H1 (cell line): ENCODE measurements around the gene RSBN1. TPM values are rescaled to one million over a fixed set of nuclear protein-coding genes. Genes with fewer than 3 reads are reported as not detected.

Experiments used
- CTCF ChIA-PET: fragments of 300-600 bp; sonication (Branson Sonifier 250); formaldehyde crosslinking; loops from one replicate; lab custom pipeline; 2021; ENCODE audit not compliant: partially characterized antibody; lab: Charles Lee
- POLR2A ChIA-PET: fragments of 300-600 bp; sonication (Branson Sonifier 250); formaldehyde crosslinking; loops from one replicate; lab custom pipeline; 2021; ENCODE audit warnings: inconsistent platforms; ENCODE audit not compliant: partially characterized antibody; lab: Charles Lee
- DNase-seq, 2 experiments: peaks; one replicate each; pipeline versions ENCODE4 v3.0.0 to v3.0.0-alpha.2; 2010 to 2022; ENCODE audit warnings: low spot score in 2 of 2, low read depth in 1 of 2, mixed read lengths in 1 of 2
- FAIRE-seq: peaks from 2 replicates; lab custom pipeline; 2011; peaks lifted over from hg19 to GRCh38; lab: Jason Lieb, UNC
- H2AFZ ChIP-seq: 2 replicates; pipeline ENCODE4 v1.8.1; 2012; ENCODE audit warnings: low read length, inconsistent platforms
- H2AK5ac ChIP-seq: 2 replicates; pipeline ENCODE4 v1.6.1; 2013; ENCODE audit warnings: low read depth, low read length
- H2BK120ac ChIP-seq: replicated peaks from 2 replicates; pipeline ENCODE3; 2013; ENCODE audit warnings: low read depth, low read length, inconsistent platforms
- H2BK12ac ChIP-seq: 2 replicates; pipeline ENCODE4 v1.6.1; 2013; ENCODE audit warnings: low read depth, low read length
- H2BK15ac ChIP-seq: 2 replicates; pipeline ENCODE4 v1.6.1; 2013; ENCODE audit warnings: low read length
- H2BK20ac ChIP-seq: 2 replicates; pipeline ENCODE4 v1.6.1; 2013; ENCODE audit warnings: low read length
- H2BK5ac ChIP-seq: 2 replicates; pipeline ENCODE4 v1.6.1; 2013; ENCODE audit warnings: low read depth, low read length
- H3K14ac ChIP-seq: 2 replicates; pipeline ENCODE4 v1.6.1; 2013; ENCODE audit warnings: inconsistent platforms; ENCODE audit not compliant: insufficient read length
- H3K18ac ChIP-seq: 2 replicates; pipeline ENCODE4 v1.6.1; 2013; ENCODE audit warnings: low read length; ENCODE audit errors: extremely low read depth
- H3K23ac ChIP-seq: 2 replicates; pipeline ENCODE4 v1.6.1; 2013; ENCODE audit warnings: inconsistent platforms; ENCODE audit not compliant: insufficient read length
- H3K23me2 ChIP-seq: 2 replicates; pipeline ENCODE4 v1.6.1; 2013; ENCODE audit warnings: low read depth, low read length
- H3K27ac ChIP-seq: 2 replicates; pipeline ENCODE4 v1.6.1; 2011; ENCODE audit warnings: low read depth, low read length, inconsistent platforms
- H3K27me3 ChIP-seq, 4 experiments: replicated peaks in 1 of 4; 1 replicate in 1 of 4; 2 replicates in 3 of 4; pipeline versions ENCODE4 v1.6.1 to v1.8.1; 2011 to 2013; ENCODE audit warnings: low read length in 3 of 4, mild to moderate bottlenecking in 3 of 4, inconsistent platforms in 2 of 4, mixed read lengths in 2 of 4, moderate library complexity in 1 of 4; ENCODE audit not compliant: control insufficient read depth in 3 of 4, insufficient read depth in 3 of 4; ENCODE audit errors: extremely low read depth in 1 of 4
- H3K36me3 ChIP-seq, 4 experiments: 2 replicates each; pipeline versions ENCODE4 v1.6.1 to v1.8.1; 2011 to 2013; ENCODE audit warnings: mild to moderate bottlenecking in 4 of 4, low read length in 3 of 4, moderate library complexity in 2 of 4, control low read depth in 1 of 4, inconsistent platforms in 1 of 4; ENCODE audit not compliant: insufficient read depth in 4 of 4, control insufficient read depth in 2 of 4
- H3K4ac ChIP-seq: replicated peaks from 2 replicates; pipeline ENCODE3; 2013; ENCODE audit warnings: low read length, low read depth, mixed read lengths, inconsistent platforms; ENCODE audit not compliant: insufficient read length
- H3K4me1 ChIP-seq, 4 experiments: replicated peaks in 1 of 4; 1 replicate in 1 of 4; 2 replicates in 3 of 4; pipeline versions ENCODE4 v1.6.1 to v1.8.1; 2011 to 2013; ENCODE audit warnings: low read length in 3 of 4, inconsistent platforms in 2 of 4, mixed read lengths in 1 of 4; ENCODE audit not compliant: insufficient read depth in 4 of 4, control insufficient read depth in 3 of 4
- H3K4me2 ChIP-seq, 2 experiments: 2 replicates each; pipeline versions ENCODE4 v1.6.1 to v1.8.1; 2011 to 2013; ENCODE audit warnings: low read depth in 2 of 2, low read length in 2 of 2, control low read depth in 1 of 2, inconsistent platforms in 1 of 2, mild to moderate bottlenecking in 1 of 2; ENCODE audit not compliant: insufficient read depth in 1 of 2
- H3K4me3 ChIP-seq, 4 experiments: fragments of 200-600, 300-600 bp in 1 of 4; sonication (generic), shearing (Covaris generic), sonication (Bioruptor Twin) in 1 of 4; 2 replicates each; pipeline versions ENCODE4 v1.5.1 to v1.8.1; 2011 to 2016; ENCODE audit warnings: low read length in 4 of 4, low read depth in 3 of 4, control low read depth in 2 of 4, inconsistent platforms in 2 of 4, mild to moderate bottlenecking in 2 of 4, mixed read lengths in 1 of 4, moderate library complexity in 1 of 4; ENCODE audit not compliant: insufficient read depth in 2 of 4; ENCODE audit errors: extremely low read depth in 1 of 4
- H3K56ac ChIP-seq: replicated peaks from 2 replicates; pipeline ENCODE3; 2013; ENCODE audit warnings: low read depth, mild to moderate bottlenecking, mixed read lengths, low read length, inconsistent platforms; ENCODE audit not compliant: insufficient read length
- H3K79me1 ChIP-seq: 2 replicates; pipeline ENCODE4 v1.6.1; 2013; ENCODE audit warnings: low read depth, low read length, control low read depth
- H3K79me2 ChIP-seq, 2 experiments: 2 replicates each; pipeline versions ENCODE4 v1.6.1 to v1.8.1; 2012 to 2013; ENCODE audit warnings: low read length in 2 of 2, mild to moderate bottlenecking in 2 of 2, inconsistent platforms in 1 of 2; ENCODE audit not compliant: insufficient read depth in 2 of 2, control insufficient read depth in 1 of 2
- H3K9ac ChIP-seq, 4 experiments: replicated peaks in 1 of 4; 1 replicate in 1 of 4; 2 replicates in 3 of 4; pipeline versions ENCODE4 v1.6.1 to v1.8.1; 2011 to 2013; ENCODE audit warnings: low read depth in 3 of 4, low read length in 3 of 4, control low read depth in 2 of 4, mild to moderate bottlenecking in 2 of 4, moderate library complexity in 2 of 4, inconsistent platforms in 1 of 4; ENCODE audit errors: extremely low read depth in 1 of 4
- H3K9me3 ChIP-seq, 2 experiments: 2 replicates each; pipeline versions ENCODE4 v1.6.1 to v1.8.1; 2012 to 2013; ENCODE audit warnings: mild to moderate bottlenecking in 2 of 2, moderate library complexity in 2 of 2, control low read depth in 1 of 2, inconsistent platforms in 1 of 2, low read depth in 1 of 2, low read length in 1 of 2, mixed read lengths in 1 of 2; ENCODE audit not compliant: insufficient read depth in 2 of 2
- H4K20me1 ChIP-seq, 2 experiments: replicated peaks in 1 of 2; 2 replicates each; pipeline versions ENCODE3 to v1.8.1; 2011 to 2013; ENCODE audit warnings: inconsistent platforms in 2 of 2, low read length in 2 of 2, mild to moderate bottlenecking in 1 of 2; ENCODE audit not compliant: insufficient read depth in 2 of 2, control insufficient read depth in 1 of 2
- H4K5ac ChIP-seq: 2 replicates; pipeline ENCODE4 v1.6.1; 2013; ENCODE audit warnings: low read length, low read depth, mixed read lengths, inconsistent platforms; ENCODE audit not compliant: insufficient read length
- H4K8ac ChIP-seq: 2 replicates; pipeline ENCODE4 v1.8.0; 2013; ENCODE audit warnings: mild to moderate bottlenecking, moderate library complexity, low read length, inconsistent platforms; ENCODE audit not compliant: insufficient read depth; ENCODE audit errors: extremely low read depth
- H4K91ac ChIP-seq: replicated peaks from 2 replicates; pipeline ENCODE3; 2013; ENCODE audit warnings: low read length, mixed read lengths, inconsistent platforms; ENCODE audit not compliant: insufficient read length
- EGR1 ChIP-seq: IDR thresholded peaks from 2 replicates; pipeline ENCODE4 v1.6.1; 2011; ENCODE audit warnings: low read depth, low read length, borderline replicate concordance
- GABPA ChIP-seq: IDR thresholded peaks from 2 replicates; pipeline ENCODE4 v1.6.1; 2011; ENCODE audit warnings: mild to moderate bottlenecking, low read length, moderate library complexity, borderline replicate concordance; ENCODE audit not compliant: insufficient read depth
- HDAC2 ChIP-seq, 2 experiments: fragments of 300-600 bp in 1 of 2; sonication (generic) in 1 of 2; IDR thresholded peaks; 2 replicates each; pipeline ENCODE4 v1.6.1; 2011 to 2012; ENCODE audit warnings: low read depth in 2 of 2, low read length in 2 of 2, mild to moderate bottlenecking in 2 of 2, moderate library complexity in 2 of 2, borderline replicate concordance in 1 of 2, inconsistent platforms in 1 of 2
- JUND ChIP-seq: IDR thresholded peaks from 2 replicates; pipeline ENCODE4 v1.6.1; 2011; ENCODE audit warnings: mild to moderate bottlenecking, improper control_type of control experiment, low read length
- KDM4A ChIP-seq: IDR thresholded peaks from one replicate; pipeline ENCODE4 v1.7.1; 2012; ENCODE audit warnings: low read depth, mild to moderate bottlenecking, moderate library complexity, low read length, inconsistent platforms; ENCODE audit not compliant: severe bottlenecking
- TBP ChIP-seq: IDR thresholded peaks from 2 replicates; pipeline ENCODE4 v1.6.1; 2011; ENCODE audit warnings: low read depth, low read length, improper control_type of control experiment
- WGBS, 2 experiments: shearing (Covaris generic) in 1 of 2; methylation state at CpG; one replicate each; pipeline versions ENCODE4 v1.1.6 to v1.1.7; 2013 to 2015; ENCODE audit warnings: low lambda C conversion rate in 2 of 2, mixed read lengths in 2 of 2, inconsistent platforms in 1 of 2, low coverage in 1 of 2, missing lambda C conversion rate in 1 of 2; ENCODE audit not compliant: insufficient replicate concordance in 2 of 2, insufficient coverage in 1 of 2, insufficient read length in 1 of 2; ENCODE audit errors: extremely low coverage in 1 of 2, missing lambda C conversion rate in 1 of 2; 5-methylcytosine and 5-hydroxymethylcytosine counted together
- polyA plus RNA-seq, 7 experiments: library from polyadenylated mRNA; depleted of rRNA in 3 of 7; stranded (reverse) in 5 of 7; unstranded in 2 of 7; fragments of >200 nt in 5 of 7; fragments of 200-250 nt in 2 of 7; gene quantifications; 1 replicate in 5 of 7; 2 replicates in 1 of 7; 4 replicates in 1 of 7; pipeline versions ENCODE4 v1.2.1 to v1.2.3, GENCODE V29; 2011 to 2013; ENCODE audit warnings: missing spikeins in 2 of 7, mixed read lengths in 2 of 7
- total RNA-seq: library from RNA; stranded (reverse); fragmentation: NEBNext Ultra II Directional; extraction: Animal tissue kit (Norgen Biotek cat#: 25700); gene quantifications from 2 replicates; pipeline ENCODE4 v1.2.1, GENCODE V29; 2021

Gene RSBN1
- total and polyA plus RNA-seq, 2 of the 8 experiments (the other 6 are each of a cell fraction or from before 2014, with no cell fraction given): 4.2 to 17.6 TPM

DNA sequence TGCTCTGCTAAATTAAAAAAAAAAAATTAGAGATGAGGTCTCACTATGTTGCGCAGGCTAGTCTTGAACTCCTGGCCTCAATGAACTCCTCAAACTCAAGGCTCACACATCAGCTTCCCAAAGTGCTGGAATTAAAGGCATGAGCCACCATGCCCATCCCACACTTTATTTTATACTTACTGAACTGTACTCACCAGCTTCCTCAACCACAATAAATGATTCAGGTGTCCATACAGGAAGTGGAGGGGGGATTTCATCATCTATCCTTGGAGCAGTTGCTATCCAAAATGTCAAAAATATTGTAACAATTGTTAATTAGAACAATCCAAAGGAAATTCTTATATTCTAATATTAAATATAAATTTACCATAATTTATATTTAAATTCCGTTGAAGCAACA, 22.4 kb upstream of the RSBN1 start:
- Histone ChIP-seq H3K27me3 (no peaks in the 10 kb centered on the region), H3K79me2 (no peaks in the 10 kb centered on the region), H2AK5ac (no peak overlapping the region), H3K9me3 (no peaks in the 10 kb centered on the region), H3K14ac (no peak overlapping the region), H2BK20ac (no peak overlapping the region), H3K4me1 (no peaks in the 10 kb centered on the region), H2BK15ac (no peak overlapping the region), H4K91ac (no peak overlapping the region), H3K4me2 (no peak overlapping the region), H4K20me1 (no peaks in the 10 kb centered on the region), H3K56ac (no peak overlapping the region), H2BK120ac (no peak overlapping the region), H3K36me3 (no peaks in the 10 kb centered on the region), H3K18ac (no peak overlapping the region), H2AFZ (no peak overlapping the region), H3K4me3 (no peak overlapping the region), H4K8ac (no peak overlapping the region), H3K23me2 (no peaks in the 10 kb centered on the region; the same call in 1 of the 2 replicates), H2BK12ac (no peak overlapping the region), H3K4ac (no peak overlapping the region), H2BK5ac (no peak overlapping the region), H3K79me1 (no peaks in the 10 kb centered on the region), H3K23ac (no peak overlapping the region), H4K5ac (no peak overlapping the region), H3K27ac (no peak overlapping the region), H3K9ac (no peak overlapping the region)
- WGBS, 2 experiments: 91% methylated on average over 2 of the region's 2 CpGs; no CpG with 5 or more reads in 1 of the 2 experiments
- CTCF ChIA-PET: interaction anchor here (0.6 to 2.7 kb wide), 21 partner anchors 12 to 145 kb away, joined by 3 to 14 read pairs (median 4); partner anchors contain the start of genes AP4B1 and OLFML3
- POLR2A ChIA-PET: interaction anchor here (0.7 kb wide), 1 partner anchor 72 kb away, joined by 3 read pairs; no protein-coding TSS in a partner anchor
- FAIRE-seq (no peak), DNase-seq (no peak)
- TF ChIP-seq KDM4A (no peak), JUND (no peak), TBP (no peak), GABPA (no peak), HDAC2 (IDR thresholded peaks at IDR 0.05; ENCODE audit: borderline replicate concordance in 1 of 2, low read depth in 2 of 2, low read length in 2 of 2) (no peak), EGR1 (no peak)
